Measurements from ENCODE around the gene SLC38A11. TPM values are rescaled to one million over a fixed set of nuclear protein-coding genes. Genes with fewer than 3 reads are reported as not detected.

The SLC38A11 gene
- total and polyA plus RNA-seq, 2 donors (not counting 1 experiment from before 2014, with no cell fraction given), result 0.50 to 1.1 TPM

DNA sequence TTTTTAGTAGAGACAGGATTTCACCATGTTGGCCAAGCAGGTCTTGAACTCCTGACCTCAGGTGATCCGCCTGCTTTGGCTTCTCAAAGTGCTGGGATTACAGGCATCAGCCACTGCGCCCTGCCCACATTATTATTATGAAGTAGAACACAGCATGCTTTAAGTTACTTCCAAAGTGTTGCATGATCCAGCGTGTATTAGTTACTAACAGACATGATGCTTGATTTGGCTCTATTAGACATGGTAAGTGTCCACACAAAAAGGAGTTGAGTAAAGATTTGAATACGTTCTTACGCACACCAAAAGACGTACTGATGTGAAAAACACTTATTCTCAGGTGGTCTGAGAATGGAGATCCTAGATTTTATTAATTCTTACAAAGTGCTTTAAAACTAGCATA is 50.0 kb downstream of the SLC38A11 start:
- no peaks in the 10 kb centered on the region for H3K27me3 ChIP-seq (ENCODE audit: control insufficient read depth, insufficient read depth, low read length)
- no peak for TF ChIP-seq EZH2 (IDR thresholded peaks at IDR 0.05; ENCODE audit: low read length, missing control alignments)
- TF ChIP-seq, protein P1, sequence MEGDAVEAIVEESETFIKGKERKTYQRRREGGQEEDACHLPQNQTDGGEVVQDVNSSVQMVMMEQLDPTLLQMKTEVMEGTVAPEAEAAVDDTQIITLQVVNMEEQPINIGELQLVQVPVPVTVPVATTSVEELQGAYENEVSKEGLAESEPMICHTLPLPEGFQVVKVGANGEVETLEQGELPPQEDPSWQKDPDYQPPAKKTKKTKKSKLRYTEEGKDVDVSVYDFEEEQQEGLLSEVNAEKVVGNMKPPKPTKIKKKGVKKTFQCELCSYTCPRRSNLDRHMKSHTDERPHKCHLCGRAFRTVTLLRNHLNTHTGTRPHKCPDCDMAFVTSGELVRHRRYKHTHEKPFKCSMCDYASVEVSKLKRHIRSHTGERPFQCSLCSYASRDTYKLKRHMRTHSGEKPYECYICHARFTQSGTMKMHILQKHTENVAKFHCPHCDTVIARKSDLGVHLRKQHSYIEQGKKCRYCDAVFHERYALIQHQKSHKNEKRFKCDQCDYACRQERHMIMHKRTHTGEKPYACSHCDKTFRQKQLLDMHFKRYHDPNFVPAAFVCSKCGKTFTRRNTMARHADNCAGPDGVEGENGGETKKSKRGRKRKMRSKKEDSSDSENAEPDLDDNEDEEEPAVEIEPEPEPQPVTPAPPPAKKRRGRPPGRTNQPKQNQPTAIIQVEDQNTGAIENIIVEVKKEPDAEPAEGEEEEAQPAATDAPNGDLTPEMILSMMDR (conservative IDR thresholded peaks at IDR 0.05 in 1 of 2, IDR thresholded peaks at IDR 0.05 in 1 of 2; ENCODE audit: low read depth in 1 of 2, low read length in 2 of 2), result no peak

DNA sequence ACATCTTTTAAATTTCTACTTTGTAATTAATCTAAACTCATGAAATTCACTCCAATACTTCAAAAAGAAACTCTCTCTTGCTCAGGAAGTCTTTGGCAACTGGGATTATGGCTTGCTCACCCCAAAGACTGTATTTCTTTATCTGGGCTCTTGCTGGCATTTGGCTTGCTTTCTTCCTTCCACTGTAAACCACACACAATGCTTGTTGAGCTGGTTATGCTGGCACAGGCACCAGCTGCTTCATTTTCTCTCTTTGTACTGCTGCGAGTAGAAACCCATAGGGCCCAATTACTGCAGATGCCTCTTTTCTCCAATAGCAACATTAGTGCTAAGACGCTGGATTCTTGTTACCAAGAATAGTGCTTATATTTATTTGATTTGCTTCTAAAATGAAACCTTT is 51.4 kb downstream of the SLC38A11 start:
- DNase-seq (ENCODE audit: low read depth in 2 of 2), result peak in 1 of 2 donors; percentile 25
- H3K36me3 ChIP-seq (ENCODE audit: control insufficient read depth, insufficient read depth, low read length), result no peaks in the 10 kb centered on the region
- H3K9ac ChIP-seq (ENCODE audit: insufficient read depth, low read length), result no peak overlapping the region
- no peaks in the 10 kb centered on the region for H3K4me1 ChIP-seq (ENCODE audit: control insufficient read depth, extremely low read depth, insufficient read depth, low read length)
- H3K79me2 ChIP-seq (ENCODE audit: control insufficient read depth, insufficient read depth, low read length), result no peaks in the 10 kb centered on the region
- H2AFZ ChIP-seq (ENCODE audit: low read length), result no peak overlapping the region
- TF ChIP-seq, protein P1 (conservative IDR thresholded peaks at IDR 0.05 in 1 of 2, IDR thresholded peaks at IDR 0.05 in 1 of 2; ENCODE audit: low read depth in 1 of 2, low read length in 2 of 2), result no peak
- TF ChIP-seq EZH2 (IDR thresholded peaks at IDR 0.05; ENCODE audit: low read length, missing control alignments), result no peak
- H3K4me3 ChIP-seq (replicated peaks in 1 of 4; ENCODE audit: control extremely low read depth in 1 of 4, insufficient read depth in 1 of 4, low read depth in 3 of 4, low read length in 4 of 4), result no peak overlapping the region
- no peaks in the 10 kb centered on the region for H4K20me1 ChIP-seq (ENCODE audit: control insufficient read depth, extremely low read depth, insufficient read depth, low read length)
- no peak overlapping the region for H3K4me2 ChIP-seq (ENCODE audit: extremely low read depth, insufficient read depth, low read length)
- H3K27me3 ChIP-seq (ENCODE audit: control insufficient read depth, insufficient read depth, low read length), result no peaks in the 10 kb centered on the region
- no peak overlapping the region for H3K27ac ChIP-seq (ENCODE audit: insufficient read depth, low read length)
- no peaks in the 10 kb centered on the region for H3K9me3 ChIP-seq (ENCODE audit: control insufficient read depth, insufficient read depth, low read depth, low read length)

More for the DNA sequence above, 50.0 kb downstream of the SLC38A11 start:
- H3K9ac ChIP-seq (ENCODE audit: insufficient read depth, low read length), result no peak overlapping the region
- no peaks in the 10 kb centered on the region for H4K20me1 ChIP-seq (ENCODE audit: control insufficient read depth, extremely low read depth, insufficient read depth, low read length)
- no peaks in the 10 kb centered on the region for H3K4me1 ChIP-seq (ENCODE audit: control insufficient read depth, extremely low read depth, insufficient read depth, low read length)
- no peak for DNase-seq (ENCODE audit: low read depth in 2 of 2)
- H3K79me2 ChIP-seq (ENCODE audit: control insufficient read depth, insufficient read depth, low read length), result no peaks in the 10 kb centered on the region
- H3K4me3 ChIP-seq (replicated peaks in 1 of 4; ENCODE audit: control extremely low read depth in 1 of 4, insufficient read depth in 1 of 4, low read depth in 3 of 4, low read length in 4 of 4), result no peak overlapping the region
- no peaks in the 10 kb centered on the region for H3K9me3 ChIP-seq (ENCODE audit: control insufficient read depth, insufficient read depth, low read depth, low read length)
- H2AFZ ChIP-seq (ENCODE audit: low read length), result no peak overlapping the region
- no peaks in the 10 kb centered on the region for H3K36me3 ChIP-seq (ENCODE audit: control insufficient read depth, insufficient read depth, low read length)
- H3K27ac ChIP-seq (ENCODE audit: insufficient read depth, low read length), result no peak overlapping the region
- no peak overlapping the region for H3K4me2 ChIP-seq (ENCODE audit: extremely low read depth, insufficient read depth, low read length)

DNA sequence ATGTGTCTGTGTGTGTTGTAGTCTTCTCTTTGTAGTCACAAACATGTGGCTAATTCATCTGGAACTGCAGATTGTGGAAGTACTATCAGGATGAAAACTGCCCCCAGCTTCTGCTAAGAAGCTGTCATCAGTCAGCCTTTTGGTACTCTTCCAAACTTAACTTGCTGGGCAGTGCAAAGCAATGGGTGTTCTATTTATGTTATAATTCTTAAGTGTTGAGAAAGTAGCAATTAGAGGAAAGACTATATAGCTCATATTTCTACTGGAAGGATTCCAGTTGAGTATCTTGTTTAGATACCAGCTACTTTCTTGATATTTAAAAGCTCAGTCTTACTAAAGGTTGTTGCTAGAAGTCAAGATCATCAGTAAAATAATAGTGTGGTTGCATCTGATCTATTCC is 52.1 kb downstream of the SLC38A11 start:
- H3K4me1 ChIP-seq (ENCODE audit: control insufficient read depth, extremely low read depth, insufficient read depth, low read length), result no peaks in the 10 kb centered on the region
- no peak overlapping the region for H3K4me3 ChIP-seq (replicated peaks in 1 of 4; ENCODE audit: control extremely low read depth in 1 of 4, insufficient read depth in 1 of 4, low read depth in 3 of 4, low read length in 4 of 4)
- no peaks in the 10 kb centered on the region for H3K79me2 ChIP-seq (ENCODE audit: control insufficient read depth, insufficient read depth, low read length)
- H3K9me3 ChIP-seq (ENCODE audit: control insufficient read depth, insufficient read depth, low read depth, low read length), result no peaks in the 10 kb centered on the region
- no peak overlapping the region for H2AFZ ChIP-seq (ENCODE audit: low read length)
- peak overlapping the region; percentile 11 for H3K4me2 ChIP-seq (ENCODE audit: extremely low read depth, insufficient read depth, low read length)
- H3K9ac ChIP-seq (ENCODE audit: insufficient read depth, low read length), result no peak overlapping the region
- no peaks in the 10 kb centered on the region for H4K20me1 ChIP-seq (ENCODE audit: control insufficient read depth, extremely low read depth, insufficient read depth, low read length)
- H3K27me3 ChIP-seq (ENCODE audit: control insufficient read depth, insufficient read depth, low read length), result no peaks in the 10 kb centered on the region
- no peak overlapping the region for H3K27ac ChIP-seq (ENCODE audit: insufficient read depth, low read length)
- TF ChIP-seq EZH2 (IDR thresholded peaks at IDR 0.05; ENCODE audit: low read length, missing control alignments), result no peak
- TF ChIP-seq, protein P1 (conservative IDR thresholded peaks at IDR 0.05 in 1 of 2, IDR thresholded peaks at IDR 0.05 in 1 of 2; ENCODE audit: low read depth in 1 of 2, low read length in 2 of 2), result no peak
- peak; percentile 77 to 86 for DNase-seq (ENCODE audit: low read depth in 2 of 2)
- no peaks in the 10 kb centered on the region for H3K36me3 ChIP-seq (ENCODE audit: control insufficient read depth, insufficient read depth, low read length)

Measured in fibroblast of lung (primary cell).